GM21717 (cell line): ENCODE results near the gene TNFSF9.

ENCODE experiments used
- ATAC-seq: cut with Tn5 transposase; IDR thresholded peaks from one replicate; pipeline ENCODE4 v1.9.1; 2021; ENCODE audit warnings: mild to moderate bottlenecking, moderate library complexity; ENCODE audit not compliant: unreplicated experiment

TNFSF9 gene

GRCh38 chr19:6530386-6531162, at the start of gene TNFSF9:
Gene TNFSF9, plus strand, starts transcription at chr19:6531026. Its CDS starts 11 bp downstream, at chr19:6531037.
- ATAC-seq, result no peak

- ATAC-seq, result peak; percentile 61
Observed at GRCh38 chr19:6481541-6482342, 49.1 kb upstream of the TNFSF9 start, which contains the start of gene DENND1C. Gene DENND1C, minus strand, starts transcription at chr19:6481787. Its CDS starts 92 bp downstream, at chr19:6481695.

- ATAC-seq, result no peak
Observed at GRCh38 chr19:6482343-6482686, 48.5 kb upstream of the TNFSF9 start.

GRCh38 chr19:6483235-6483634, 47.6 kb upstream of the TNFSF9 start:
- ATAC-seq, result no peak

- no peak for ATAC-seq
Observed at GRCh38 chr19:6484230-6484629, 46.6 kb upstream of the TNFSF9 start.

- ATAC-seq, result no peak
Observed at GRCh38 chr19:6484831-6485230, 46.0 kb upstream of the TNFSF9 start.

- no peak for ATAC-seq
Observed at GRCh38 chr19:6489278-6490061, 41.4 kb upstream of the TNFSF9 start.

- ATAC-seq, result no peak
Observed at GRCh38 chr19:6490134-6490533, 40.7 kb upstream of the TNFSF9 start.

- no peak for ATAC-seq
Observed at GRCh38 chr19:6491802-6492592, 38.8 kb upstream of the TNFSF9 start.

- no peak for ATAC-seq
Observed at GRCh38 chr19:6494438-6495036, 36.3 kb upstream of the TNFSF9 start.

- ATAC-seq, result no peak
Observed at GRCh38 chr19:6495947-6496346, 34.9 kb upstream of the TNFSF9 start.

- ATAC-seq, result no peak
Observed at GRCh38 chr19:6498294-6499036, 32.4 kb upstream of the TNFSF9 start.

- ATAC-seq, result no peak
Observed at GRCh38 chr19:6499052-6499790, 31.6 kb upstream of the TNFSF9 start.

- ATAC-seq, result no peak
Observed at GRCh38 chr19:6500837-6501739, 29.7 kb upstream of the TNFSF9 start.

GRCh38 chr19:6501740-6502648, 28.8 kb upstream of the TNFSF9 start, which contains the start of gene TUBB4A:
Gene TUBB4A, minus strand, starts transcription at chr19:6502309. Its CDS starts 97 bp downstream, at chr19:6502212.
- no peak for ATAC-seq

- ATAC-seq, result no peak
Observed at GRCh38 chr19:6503407-6504201, 27.2 kb upstream of the TNFSF9 start.
